A673 (cell line): Measurements from ENCODE around the gene SEC14L5. TPM values are rescaled to one million over a fixed set of nuclear protein-coding genes. Genes with fewer than 3 reads are reported as not detected.
"Not testable (repeated sequence)": the region's sequence is repeated elsewhere in the genome, so short reads cannot be mapped to it uniquely, and the experiment has no call there.

Source experiments
- BruUV-seq: library from RNA; stranded (reverse); fragments of 400-500 nt; replicated peaks from 2 replicates; lab custom pipeline; 2021; lab: Mats Ljungman, UMichigan
- CTCF ChIA-PET: fragments of 300-600 bp; sonication (Branson Sonifier 250); formaldehyde crosslinking; loops from one replicate; lab custom pipeline; 2022; ENCODE audit warnings: antibody characterized with exemption; lab: Charles Lee
- POLR2A ChIA-PET: fragments of 300-600 bp; sonication (Branson Sonifier 250); formaldehyde crosslinking; loops from one replicate; lab custom pipeline; 2022; ENCODE audit warnings: antibody characterized with exemption; ENCODE audit not compliant: low non-redundant PET; lab: Charles Lee
- DNase-seq: peaks from one replicate; pipeline ENCODE4 v3.0.0-alpha.2; 2015; ENCODE audit warnings: low spot score
- H3K27ac ChIP-seq: fragments of 200-600 bp; sonication (generic); 2 replicates; pipeline ENCODE4 v1.5.1; 2016; ENCODE audit warnings: mixed run types, low read depth, mild to moderate bottlenecking, mixed read lengths, antibody characterized with exemption, low read length; ENCODE audit not compliant: poor library complexity, severe bottlenecking
- H3K27me3 ChIP-seq: fragments of 200-600 bp; sonication (generic); replicated peaks from 2 replicates; pipeline ENCODE4 v1.6.1; 2017; ENCODE audit warnings: mixed run types, low read depth, mild to moderate bottlenecking, mixed read lengths, antibody characterized with exemption, low read length; ENCODE audit not compliant: insufficient read depth, poor library complexity
- H3K36me3 ChIP-seq: fragments of 200-600 bp; sonication (generic); 2 replicates; pipeline ENCODE4 v1.6.1; 2016; ENCODE audit warnings: mixed run types, mild to moderate bottlenecking, mixed read lengths, antibody characterized with exemption, low read length; ENCODE audit not compliant: insufficient read depth, poor library complexity, severe bottlenecking
- H3K4me1 ChIP-seq: fragments of 200-600 bp; sonication (generic); 2 replicates; pipeline ENCODE4 v1.6.1; 2017; ENCODE audit warnings: mixed run types, mild to moderate bottlenecking, mixed read lengths, antibody characterized with exemption, low read length; ENCODE audit not compliant: insufficient read depth, poor library complexity, severe bottlenecking
- H3K4me3 ChIP-seq: fragments of 200-600 bp; sonication (generic); 2 replicates; pipeline ENCODE4 v1.5.1; 2016; ENCODE audit warnings: low read depth, mixed run types, mild to moderate bottlenecking, mixed read lengths, low read length; ENCODE audit not compliant: poor library complexity, severe bottlenecking
- H3K9me3 ChIP-seq: fragments of 200-600 bp; sonication (generic); 2 replicates; pipeline ENCODE4 v1.6.1; 2016; ENCODE audit warnings: mixed run types, low read depth, mild to moderate bottlenecking, mixed read lengths, antibody characterized with exemption, low read length; ENCODE audit not compliant: poor library complexity, severe bottlenecking
- EZH2 ChIP-seq: fragments of 200-600 bp; sonication (generic); IDR thresholded peaks from 2 replicates; pipeline ENCODE4 v1.6.1; 2017; ENCODE audit warnings: borderline replicate concordance, low read depth, mild to moderate bottlenecking, mixed read lengths, antibody characterized with exemption, low read length; ENCODE audit not compliant: poor library complexity, severe bottlenecking
- intact Hi-C: fragments of 100-400 bp; cut with micrococcal nuclease; formaldehyde crosslinking; loops from one replicate; pipeline ENCODE4 v1.10.0; 2022; ENCODE audit not compliant: unreplicated experiment
- total RNA-seq: library from RNA; stranded (reverse); gene quantifications from 2 replicates; pipeline ENCODE4 v1.2.3, GENCODE V29; 2021
- TF ChIP-seq, protein P1 (sequence below): fragments of 300-800, 200-600 bp; sonication (generic); conservative IDR thresholded peaks from 2 replicates; pipeline ENCODE4 v1.5.1; 2017; ENCODE audit warnings: low read depth, mild to moderate bottlenecking, antibody characterized with exemption, low read length, moderate library complexity, mixed read lengths

SEC14L5 gene
- total RNA-seq, 1 experiment from 2014 or later: 0.04 TPM

DNA sequence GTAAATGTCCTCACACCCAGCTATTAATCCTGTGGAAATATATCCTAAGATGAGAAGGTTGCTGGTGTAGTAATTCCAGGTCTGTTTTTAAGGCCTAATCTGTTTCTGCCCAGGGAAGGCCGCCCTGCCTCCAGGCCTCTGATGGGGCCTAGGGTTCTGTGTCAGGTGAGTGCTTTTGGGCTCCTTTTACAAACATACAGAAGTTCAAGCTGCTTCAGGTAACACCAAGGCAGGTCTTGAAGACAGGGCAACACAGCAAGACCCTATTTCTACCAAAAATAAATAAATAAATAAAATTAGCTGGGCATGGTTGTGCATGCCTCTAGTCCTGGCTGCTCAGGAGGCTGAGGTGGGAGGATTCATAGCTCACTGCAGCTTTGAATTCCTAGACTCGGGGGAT lies 30.5 kb upstream of the SEC14L5 start:
- H3K4me3 ChIP-seq: no peak overlapping the region
- H3K27ac ChIP-seq: no peak overlapping the region
- no peak for DNase-seq
- BruUV-seq: no TSS peak
- no peaks in the 10 kb centered on the region for H3K27me3 ChIP-seq
- POLR2A ChIA-PET: no interaction called here
- CTCF ChIA-PET: no interaction called here
- TF ChIP-seq, protein P1, sequence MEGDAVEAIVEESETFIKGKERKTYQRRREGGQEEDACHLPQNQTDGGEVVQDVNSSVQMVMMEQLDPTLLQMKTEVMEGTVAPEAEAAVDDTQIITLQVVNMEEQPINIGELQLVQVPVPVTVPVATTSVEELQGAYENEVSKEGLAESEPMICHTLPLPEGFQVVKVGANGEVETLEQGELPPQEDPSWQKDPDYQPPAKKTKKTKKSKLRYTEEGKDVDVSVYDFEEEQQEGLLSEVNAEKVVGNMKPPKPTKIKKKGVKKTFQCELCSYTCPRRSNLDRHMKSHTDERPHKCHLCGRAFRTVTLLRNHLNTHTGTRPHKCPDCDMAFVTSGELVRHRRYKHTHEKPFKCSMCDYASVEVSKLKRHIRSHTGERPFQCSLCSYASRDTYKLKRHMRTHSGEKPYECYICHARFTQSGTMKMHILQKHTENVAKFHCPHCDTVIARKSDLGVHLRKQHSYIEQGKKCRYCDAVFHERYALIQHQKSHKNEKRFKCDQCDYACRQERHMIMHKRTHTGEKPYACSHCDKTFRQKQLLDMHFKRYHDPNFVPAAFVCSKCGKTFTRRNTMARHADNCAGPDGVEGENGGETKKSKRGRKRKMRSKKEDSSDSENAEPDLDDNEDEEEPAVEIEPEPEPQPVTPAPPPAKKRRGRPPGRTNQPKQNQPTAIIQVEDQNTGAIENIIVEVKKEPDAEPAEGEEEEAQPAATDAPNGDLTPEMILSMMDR: no peak
- no peak for TF ChIP-seq EZH2
- intact Hi-C loops: no loop called here
- no peaks in the 10 kb centered on the region for H3K36me3 ChIP-seq
- H3K9me3 ChIP-seq: peaks cover 6% of the 10 kb centered on the region
- no peaks in the 10 kb centered on the region for H3K4me1 ChIP-seq

DNA sequence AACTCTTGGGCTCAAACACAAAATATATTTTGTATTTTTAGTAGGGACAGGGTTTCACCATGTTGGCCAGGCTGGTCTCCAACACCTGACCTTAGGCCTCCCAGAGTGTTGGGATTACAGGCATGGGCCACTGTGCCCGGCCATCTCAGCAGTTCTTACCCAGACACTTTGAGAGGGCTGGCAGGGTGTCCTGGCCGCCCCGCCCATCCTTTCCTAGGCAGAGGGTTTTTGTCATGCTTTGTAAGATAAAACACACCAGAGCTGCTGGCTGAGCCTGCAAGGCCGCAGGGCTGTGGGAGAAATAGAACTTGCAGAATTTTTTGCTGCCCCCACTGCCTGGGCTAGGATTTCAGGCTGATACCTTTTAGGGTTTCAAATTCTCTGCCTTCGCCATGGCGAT lies 29.9 kb upstream of the SEC14L5 start:
- no TSS peak for BruUV-seq
- Histone ChIP-seq H3K9me3 (peaks cover 6% of the 10 kb centered on the region), H3K4me1 (no peaks in the 10 kb centered on the region), H3K36me3 (no peaks in the 10 kb centered on the region), H3K27me3 (no peaks in the 10 kb centered on the region), H3K27ac (no peak overlapping the region), H3K4me3 (no peak overlapping the region)
- TF ChIP-seq EZH2: no peak
- TF ChIP-seq, protein P1: no peak
- intact Hi-C loops: no loop called here
- ChIA-PET POLR2A (no interaction called here), CTCF (no interaction called here)
- no peak for DNase-seq

DNA sequence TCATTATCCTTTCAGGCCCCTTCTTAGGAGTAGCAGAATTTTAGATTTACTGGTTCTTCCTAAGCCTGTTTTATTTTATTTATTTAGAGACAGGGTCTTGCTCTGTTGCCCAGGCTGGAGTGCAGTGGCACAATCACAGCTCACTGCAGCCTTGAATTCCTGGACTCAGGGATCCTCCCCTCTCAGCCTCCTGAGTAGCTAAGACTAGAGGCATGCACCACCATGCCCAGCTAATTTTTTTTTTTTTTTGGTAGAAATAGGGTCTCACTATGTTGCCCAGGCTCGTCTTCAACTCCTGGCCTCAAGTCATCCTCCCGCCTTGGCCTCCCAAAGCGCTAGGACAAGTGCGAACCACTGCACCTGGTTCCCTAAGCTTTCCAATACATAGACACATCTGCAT lies 28.5 kb upstream of the SEC14L5 start:
- H3K27me3 ChIP-seq, POLR2A ChIA-PET, CTCF ChIA-PET, H3K4me1 ChIP-seq, H3K27ac ChIP-seq, DNase-seq, H3K36me3 ChIP-seq, BruUV-seq, H3K4me3 ChIP-seq, H3K9me3 ChIP-seq, intact Hi-C loops: not testable (repeated sequence)

DNA sequence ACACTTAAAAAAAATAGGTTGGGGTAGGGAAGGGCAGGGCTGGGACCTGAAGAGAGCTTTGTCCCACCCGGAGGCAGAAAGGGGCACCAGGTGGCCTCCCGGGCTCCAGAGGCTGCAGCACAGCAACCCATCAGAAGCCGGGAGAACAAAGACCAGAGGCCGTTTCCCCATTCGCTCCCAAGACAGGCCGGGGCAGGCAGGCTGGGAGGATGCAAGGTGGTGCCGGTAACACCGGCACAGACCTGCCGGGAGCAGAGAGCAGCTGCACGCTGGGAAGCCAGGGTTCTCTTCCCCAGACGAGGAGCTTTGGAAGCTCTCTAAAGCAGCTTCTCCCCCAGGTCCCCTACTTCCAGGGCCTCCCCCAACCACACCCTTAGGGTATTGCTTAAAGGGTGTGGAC lies 26.7 kb upstream of the SEC14L5 start:
- H3K4me1 ChIP-seq: peaks cover 2% of the 10 kb centered on the region
- H3K9me3 ChIP-seq: peaks cover 6% of the 10 kb centered on the region
- no TSS peak for BruUV-seq
- H3K27ac ChIP-seq: no peak overlapping the region
- H3K27me3 ChIP-seq: peaks cover 14% of the 10 kb centered on the region
- no peak for DNase-seq
- ChIA-PET CTCF (no interaction called here), POLR2A (no interaction called here)
- no peaks in the 10 kb centered on the region for H3K36me3 ChIP-seq
- TF ChIP-seq, protein P1: no peak
- no peak for TF ChIP-seq EZH2
- intact Hi-C loops: no loop called here
- no peak overlapping the region for H3K4me3 ChIP-seq
